Measurements from ENCODE around the gene DSC1.

The DSC1 gene, protein sequence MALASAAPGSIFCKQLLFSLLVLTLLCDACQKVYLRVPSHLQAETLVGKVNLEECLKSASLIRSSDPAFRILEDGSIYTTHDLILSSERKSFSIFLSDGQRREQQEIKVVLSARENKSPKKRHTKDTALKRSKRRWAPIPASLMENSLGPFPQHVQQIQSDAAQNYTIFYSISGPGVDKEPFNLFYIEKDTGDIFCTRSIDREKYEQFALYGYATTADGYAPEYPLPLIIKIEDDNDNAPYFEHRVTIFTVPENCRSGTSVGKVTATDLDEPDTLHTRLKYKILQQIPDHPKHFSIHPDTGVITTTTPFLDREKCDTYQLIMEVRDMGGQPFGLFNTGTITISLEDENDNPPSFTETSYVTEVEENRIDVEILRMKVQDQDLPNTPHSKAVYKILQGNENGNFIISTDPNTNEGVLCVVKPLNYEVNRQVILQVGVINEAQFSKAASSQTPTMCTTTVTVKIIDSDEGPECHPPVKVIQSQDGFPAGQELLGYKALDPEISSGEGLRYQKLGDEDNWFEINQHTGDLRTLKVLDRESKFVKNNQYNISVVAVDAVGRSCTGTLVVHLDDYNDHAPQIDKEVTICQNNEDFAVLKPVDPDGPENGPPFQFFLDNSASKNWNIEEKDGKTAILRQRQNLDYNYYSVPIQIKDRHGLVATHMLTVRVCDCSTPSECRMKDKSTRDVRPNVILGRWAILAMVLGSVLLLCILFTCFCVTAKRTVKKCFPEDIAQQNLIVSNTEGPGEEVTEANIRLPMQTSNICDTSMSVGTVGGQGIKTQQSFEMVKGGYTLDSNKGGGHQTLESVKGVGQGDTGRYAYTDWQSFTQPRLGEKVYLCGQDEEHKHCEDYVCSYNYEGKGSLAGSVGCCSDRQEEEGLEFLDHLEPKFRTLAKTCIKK

DNA sequence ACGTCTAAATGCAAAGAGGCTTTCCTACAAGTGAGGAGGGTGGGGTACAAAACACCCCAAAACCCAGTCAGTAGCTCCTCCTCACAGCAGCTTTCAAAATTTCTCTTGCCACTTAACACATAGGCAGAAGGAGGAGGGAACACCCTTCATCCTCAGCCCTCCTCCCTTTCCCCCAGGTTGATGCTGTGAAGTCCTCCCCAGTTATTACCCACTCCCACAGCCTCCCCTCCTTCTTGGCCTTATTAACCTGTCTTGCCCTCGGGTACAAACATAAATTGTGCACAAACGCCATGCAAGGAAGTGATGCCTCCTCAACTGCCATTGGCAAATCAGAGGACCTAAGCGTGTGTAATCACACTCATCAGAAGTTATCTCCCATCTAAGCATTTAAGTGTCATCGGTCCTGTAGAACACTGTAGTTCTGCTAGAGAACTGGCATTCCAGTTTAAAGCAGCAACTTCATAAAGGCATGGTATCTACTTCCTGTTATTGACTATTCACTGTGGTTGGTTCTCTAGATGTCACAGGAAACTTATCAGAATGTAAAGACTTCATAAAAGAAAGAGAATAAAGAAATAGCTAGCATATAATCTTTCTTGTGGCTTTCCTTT, at the start of gene DSC1:
TSS of gene DSC1 (minus strand) at position 32 of the 611 bp plus-strand sequence. CDS start 262 bp downstream, outside the sequence.
- TF ChIP-seq, protein P1, sequence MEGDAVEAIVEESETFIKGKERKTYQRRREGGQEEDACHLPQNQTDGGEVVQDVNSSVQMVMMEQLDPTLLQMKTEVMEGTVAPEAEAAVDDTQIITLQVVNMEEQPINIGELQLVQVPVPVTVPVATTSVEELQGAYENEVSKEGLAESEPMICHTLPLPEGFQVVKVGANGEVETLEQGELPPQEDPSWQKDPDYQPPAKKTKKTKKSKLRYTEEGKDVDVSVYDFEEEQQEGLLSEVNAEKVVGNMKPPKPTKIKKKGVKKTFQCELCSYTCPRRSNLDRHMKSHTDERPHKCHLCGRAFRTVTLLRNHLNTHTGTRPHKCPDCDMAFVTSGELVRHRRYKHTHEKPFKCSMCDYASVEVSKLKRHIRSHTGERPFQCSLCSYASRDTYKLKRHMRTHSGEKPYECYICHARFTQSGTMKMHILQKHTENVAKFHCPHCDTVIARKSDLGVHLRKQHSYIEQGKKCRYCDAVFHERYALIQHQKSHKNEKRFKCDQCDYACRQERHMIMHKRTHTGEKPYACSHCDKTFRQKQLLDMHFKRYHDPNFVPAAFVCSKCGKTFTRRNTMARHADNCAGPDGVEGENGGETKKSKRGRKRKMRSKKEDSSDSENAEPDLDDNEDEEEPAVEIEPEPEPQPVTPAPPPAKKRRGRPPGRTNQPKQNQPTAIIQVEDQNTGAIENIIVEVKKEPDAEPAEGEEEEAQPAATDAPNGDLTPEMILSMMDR (IDR thresholded peaks at IDR 0.05): no peak

DNA sequence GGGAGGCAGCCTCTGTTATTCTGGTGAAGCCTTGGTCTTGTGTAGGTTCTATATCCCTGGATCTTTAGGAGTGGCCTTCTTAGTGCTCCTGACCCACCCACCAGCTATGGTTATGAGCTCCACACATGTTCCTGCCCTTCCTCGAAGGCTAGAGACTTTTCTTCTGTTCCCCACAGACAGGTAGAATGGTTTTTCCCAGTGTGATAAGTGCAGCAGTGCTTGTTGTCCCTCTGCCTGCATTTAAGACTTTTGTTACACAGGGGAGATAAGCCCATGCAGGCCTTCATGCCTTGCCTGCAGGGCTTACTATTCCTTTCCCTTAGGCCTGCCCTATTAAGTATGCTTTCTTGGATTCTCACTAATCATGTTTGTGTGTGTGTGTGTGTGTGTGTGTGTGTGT, 48.4 kb upstream of the DSC1 start:
- TF ChIP-seq, protein P1 (IDR thresholded peaks at IDR 0.05): no peak

DNA sequence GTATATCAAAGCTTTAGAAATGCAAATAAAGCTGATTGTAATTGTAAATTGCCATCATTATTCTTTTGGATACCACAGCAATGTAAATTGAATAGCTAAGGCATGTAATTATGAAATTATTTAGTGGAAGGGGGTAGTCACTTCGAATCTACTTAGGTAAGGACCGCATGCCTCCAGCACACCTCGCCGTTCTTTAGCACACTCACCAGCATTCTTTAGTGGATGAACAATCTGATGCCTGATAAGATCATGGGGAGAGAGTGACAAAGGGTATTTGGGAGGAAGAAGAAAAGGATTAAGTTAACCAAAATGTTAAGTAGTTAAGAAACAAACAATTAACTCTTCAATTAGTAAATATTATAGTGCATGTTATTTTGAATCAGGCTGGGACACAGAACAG, 46.4 kb upstream of the DSC1 start:
- TF ChIP-seq, protein P1 (IDR thresholded peaks at IDR 0.05): no peak

DNA sequence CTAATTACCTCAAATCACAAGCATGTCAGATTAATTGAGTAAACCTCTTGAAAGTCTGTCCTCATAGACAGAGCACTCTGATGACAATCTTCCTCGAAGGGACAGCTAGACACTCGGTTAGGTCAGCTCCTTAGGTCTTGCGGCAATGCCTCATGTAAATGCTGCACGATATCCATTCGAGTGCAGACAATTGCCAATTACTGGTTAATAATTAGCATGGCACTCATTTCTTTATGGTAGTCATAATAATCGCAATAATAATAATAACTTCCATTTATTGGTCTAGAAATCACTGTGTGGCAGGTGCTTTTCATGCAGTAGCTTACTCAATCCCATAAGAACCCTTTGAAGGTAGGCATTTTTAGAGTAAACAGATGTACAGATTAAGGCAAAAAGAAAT, 44.7 kb upstream of the DSC1 start:
- TF ChIP-seq, protein P1 (IDR thresholded peaks at IDR 0.05): no peak

DNA sequence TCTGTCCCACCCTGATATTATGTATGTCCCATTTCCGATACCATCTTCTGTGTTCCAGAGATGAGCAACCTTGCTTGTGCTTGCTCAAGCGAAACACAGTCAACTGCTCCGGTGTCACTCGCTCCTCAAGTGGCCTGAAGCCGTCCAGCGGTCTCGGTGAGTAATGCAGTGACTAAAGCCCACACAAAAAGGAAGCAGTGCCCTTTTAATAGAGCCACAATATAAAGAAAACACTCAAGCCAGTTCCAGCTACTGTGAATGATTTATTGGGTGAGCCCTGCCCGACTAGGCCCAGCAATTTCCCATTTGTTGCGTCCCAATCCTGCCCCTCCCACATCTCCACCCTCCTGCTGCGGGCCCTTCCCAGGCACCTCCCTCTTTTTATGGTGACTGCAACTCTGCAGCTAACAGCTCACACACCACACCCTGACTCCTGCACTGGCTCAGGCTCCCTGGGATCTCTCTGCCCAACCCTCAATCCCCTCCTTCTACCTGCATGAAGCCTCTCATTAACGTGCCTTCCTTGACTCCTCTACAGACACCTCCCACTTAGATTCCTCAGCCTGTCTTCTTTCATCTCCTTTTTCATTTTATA, 44.2 kb upstream of the DSC1 start:
- TF ChIP-seq, protein P1 (IDR thresholded peaks at IDR 0.05): no peak

DNA sequence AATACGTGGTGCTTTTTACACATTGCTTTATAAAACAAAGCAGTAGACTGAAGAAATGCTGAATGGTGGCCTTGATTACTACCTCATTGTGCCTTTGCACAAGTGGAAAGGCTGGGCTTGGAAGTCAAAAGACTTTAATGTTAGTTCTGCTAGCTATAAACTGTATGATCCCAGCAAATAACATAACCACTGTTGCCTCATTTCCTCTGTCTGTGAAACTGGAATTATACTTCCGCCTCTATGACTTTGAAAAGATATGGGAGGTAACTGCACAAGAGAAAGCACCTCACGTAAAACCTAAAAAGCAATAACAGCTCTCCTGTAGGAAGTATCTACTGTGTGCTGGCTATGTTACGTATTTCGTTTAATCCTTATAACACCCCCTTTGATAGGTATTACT, 43.4 kb upstream of the DSC1 start:
- TF ChIP-seq, protein P1 (IDR thresholded peaks at IDR 0.05): no peak

DNA sequence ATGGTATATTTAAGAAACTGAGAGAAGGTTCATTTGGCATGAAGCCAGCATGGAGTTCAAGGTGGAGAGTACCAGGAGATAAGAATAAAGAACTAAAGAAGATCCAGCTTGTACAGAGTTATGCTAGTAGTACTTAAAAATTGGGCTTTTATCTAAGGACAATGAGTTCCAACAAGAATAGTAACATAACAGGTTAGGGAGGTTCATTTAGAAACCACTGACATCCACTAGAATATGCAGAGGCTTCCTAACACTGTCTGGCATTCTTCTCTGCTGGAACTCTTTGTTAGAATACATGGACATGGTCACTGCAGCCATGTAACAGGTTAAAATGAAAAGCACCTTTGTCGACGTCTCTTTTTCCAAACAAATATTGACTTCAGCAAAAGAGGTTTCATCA, 42.6 kb upstream of the DSC1 start:
- TF ChIP-seq, protein P1 (IDR thresholded peaks at IDR 0.05): no peak
